Measurements from ENCODE around the gene DCUN1D1.

DNA sequence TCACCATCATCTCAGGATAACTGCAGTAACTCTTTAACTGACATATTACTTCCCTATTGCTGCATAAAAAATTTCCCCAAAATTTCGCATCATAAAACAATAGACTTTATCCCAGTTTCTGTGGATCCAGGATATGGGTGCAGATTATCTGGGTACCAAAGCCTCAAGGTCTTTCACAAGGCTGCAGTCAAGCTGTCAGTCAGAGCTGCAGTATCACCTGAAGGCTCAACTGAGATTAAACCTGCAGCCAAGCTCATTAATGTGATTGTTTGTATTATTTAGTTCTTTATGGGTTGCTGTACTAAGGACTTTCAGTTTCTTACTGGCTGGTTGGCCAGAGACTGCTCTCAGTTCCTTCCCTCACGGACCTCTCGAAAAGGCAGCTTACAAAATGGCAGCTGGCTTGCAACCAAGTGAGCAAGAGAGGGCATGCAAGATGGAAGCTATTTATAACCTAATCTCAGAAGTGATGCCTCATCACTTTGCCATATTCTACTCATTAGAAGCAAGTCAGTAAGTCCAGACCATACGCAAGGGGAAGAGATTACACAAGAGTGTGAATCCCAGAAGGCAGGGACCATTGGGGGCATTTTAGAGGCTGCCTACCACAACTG, 54.9 kb downstream of the DCUN1D1 start:
- TF ChIP-seq, protein P1, sequence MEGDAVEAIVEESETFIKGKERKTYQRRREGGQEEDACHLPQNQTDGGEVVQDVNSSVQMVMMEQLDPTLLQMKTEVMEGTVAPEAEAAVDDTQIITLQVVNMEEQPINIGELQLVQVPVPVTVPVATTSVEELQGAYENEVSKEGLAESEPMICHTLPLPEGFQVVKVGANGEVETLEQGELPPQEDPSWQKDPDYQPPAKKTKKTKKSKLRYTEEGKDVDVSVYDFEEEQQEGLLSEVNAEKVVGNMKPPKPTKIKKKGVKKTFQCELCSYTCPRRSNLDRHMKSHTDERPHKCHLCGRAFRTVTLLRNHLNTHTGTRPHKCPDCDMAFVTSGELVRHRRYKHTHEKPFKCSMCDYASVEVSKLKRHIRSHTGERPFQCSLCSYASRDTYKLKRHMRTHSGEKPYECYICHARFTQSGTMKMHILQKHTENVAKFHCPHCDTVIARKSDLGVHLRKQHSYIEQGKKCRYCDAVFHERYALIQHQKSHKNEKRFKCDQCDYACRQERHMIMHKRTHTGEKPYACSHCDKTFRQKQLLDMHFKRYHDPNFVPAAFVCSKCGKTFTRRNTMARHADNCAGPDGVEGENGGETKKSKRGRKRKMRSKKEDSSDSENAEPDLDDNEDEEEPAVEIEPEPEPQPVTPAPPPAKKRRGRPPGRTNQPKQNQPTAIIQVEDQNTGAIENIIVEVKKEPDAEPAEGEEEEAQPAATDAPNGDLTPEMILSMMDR (IDR thresholded peaks at IDR 0.05) = no peak
- no peak for TF ChIP-seq POLR2A (IDR thresholded peaks at IDR 0.05; ENCODE audit: low read depth)
- TF ChIP-seq EP300 (IDR thresholded peaks at IDR 0.05) = no peak
- no peak for TF ChIP-seq POLR2AphosphoS5 (IDR thresholded peaks at IDR 0.05)

All from esophagus muscularis mucosa (tissue), 4 donors.